Osteocyte (in vitro differentiated cells): ENCODE data around the gene HYDIN. TPM values are rescaled to one million over a fixed set of nuclear protein-coding genes. Genes with fewer than 3 reads are reported as not detected.

Source experiments
- DNase-seq: peaks from one replicate; pipeline ENCODE4 v3.0.0; 2021; ENCODE audit warnings: mixed read lengths; ENCODE audit not compliant: unreplicated experiment; ENCODE audit errors: extremely low spot score
- H3K27ac Mint-ChIP-seq: one replicate; pipeline ENCODE4 v1.8.0; 2021; ENCODE audit warnings: mild to moderate bottlenecking, mixed read lengths; ENCODE audit not compliant: unreplicated experiment
- H3K27me3 Mint-ChIP-seq: one replicate; pipeline ENCODE4 v1.8.0; 2021; ENCODE audit warnings: mixed read lengths; ENCODE audit not compliant: unreplicated experiment
- H3K36me3 Mint-ChIP-seq: one replicate; pipeline ENCODE4 v1.8.0; 2021; ENCODE audit warnings: mixed read lengths; ENCODE audit not compliant: unreplicated experiment
- H3K4me1 Mint-ChIP-seq: one replicate; pipeline ENCODE4 v1.8.0; 2021; ENCODE audit warnings: mixed read lengths; ENCODE audit not compliant: unreplicated experiment
- H3K4me3 Mint-ChIP-seq: one replicate; pipeline ENCODE4 v1.8.0; 2021; ENCODE audit warnings: mild to moderate bottlenecking, moderate library complexity, mixed read lengths; ENCODE audit not compliant: unreplicated experiment
- H3K9me3 Mint-ChIP-seq: one replicate; pipeline ENCODE4 v1.8.0; 2021; ENCODE audit warnings: mixed read lengths; ENCODE audit not compliant: unreplicated experiment
- CTCF ChIP-seq: fragments of 200-600 bp; sonication (generic); IDR thresholded peaks from 2 replicates; pipeline ENCODE4 v1.5.0; 2021; ENCODE audit warnings: antibody characterized with exemption, mild to moderate bottlenecking, moderate library complexity
- total RNA-seq: library from RNA; stranded (reverse); gene quantifications from 2 replicates; pipeline ENCODE4 v1.2.1, GENCODE V29; 2021

Gene HYDIN
- total RNA-seq, 1 donor from 2014 or later: not detected

GRCh38 chr16:70809392-70810060, 421.0 kb downstream of the HYDIN start:
- peaks cover 7% of the 10 kb centered on the region for H3K27me3 Mint-ChIP-seq

GRCh38 chr16:70808371-70808770, 422.2 kb downstream of the HYDIN start:
- Mint-ChIP-seq H3K4me1 (peaks cover 3% of the 10 kb centered on the region), H3K4me3 (no peak overlapping the region), H3K27me3 (peaks cover 7% of the 10 kb centered on the region), H3K9me3 (peaks cover 5% of the 10 kb centered on the region), H3K27ac (no peak overlapping the region), H3K36me3 (no peaks in the 10 kb centered on the region)
- no peak for DNase-seq
- TF ChIP-seq CTCF: no peak

More at GRCh38 chr16:70809392-70810060, 421.0 kb downstream of the HYDIN start:
- no peak overlapping the region for H3K27ac Mint-ChIP-seq
- no peaks in the 10 kb centered on the region for H3K9me3 Mint-ChIP-seq
- H3K4me1 Mint-ChIP-seq: peaks cover 3% of the 10 kb centered on the region
- H3K4me3 Mint-ChIP-seq: no peak overlapping the region
- no peak for TF ChIP-seq CTCF
- H3K36me3 Mint-ChIP-seq: no peaks in the 10 kb centered on the region
- no peak for DNase-seq

GRCh38 chr16:70805787-70806186, 424.7 kb downstream of the HYDIN start:
- no peak for DNase-seq
- TF ChIP-seq CTCF: no peak
- Mint-ChIP-seq H3K36me3 (no peaks in the 10 kb centered on the region), H3K27ac (no peak overlapping the region), H3K4me3 (no peak overlapping the region), H3K4me1 (peaks cover 10% of the 10 kb centered on the region), H3K9me3 (peaks cover 5% of the 10 kb centered on the region), H3K27me3 (peaks cover 7% of the 10 kb centered on the region)

GRCh38 chr16:70805380-70805779, 425.1 kb downstream of the HYDIN start:
- Mint-ChIP-seq H3K4me1 (peaks cover 12% of the 10 kb centered on the region), H3K4me3 (no peak overlapping the region), H3K27me3 (peaks cover 4% of the 10 kb centered on the region), H3K27ac (no peak overlapping the region), H3K36me3 (no peaks in the 10 kb centered on the region), H3K9me3 (peaks cover 5% of the 10 kb centered on the region)
- no peak for TF ChIP-seq CTCF
- no peak for DNase-seq

- peaks cover 5% of the 10 kb centered on the region for H3K9me3 Mint-ChIP-seq
- peak; percentile 32 for DNase-seq
- H3K27me3 Mint-ChIP-seq: no peaks in the 10 kb centered on the region
- no peak overlapping the region for H3K27ac Mint-ChIP-seq
- H3K36me3 Mint-ChIP-seq: no peaks in the 10 kb centered on the region
- peaks cover 18% of the 10 kb centered on the region for H3K4me1 Mint-ChIP-seq
- no peak for TF ChIP-seq CTCF
- H3K4me3 Mint-ChIP-seq: no peak overlapping the region
Measured at GRCh38 chr16:70804734-70805169, 425.8 kb downstream of the HYDIN start.
